Spleen (tissue), 11 donors: ENCODE results near the gene ST3GAL3. TPM values are rescaled to one million over a fixed set of nuclear protein-coding genes. Genes with fewer than 3 reads are reported as not detected.

Experiments
- DNase-seq: peaks from one replicate; pipeline ENCODE4 v3.0.0-alpha.2; 2020
- H3K27ac ChIP-seq, 8 donors: fragments of 200-600 bp; sonication (generic) in 7 of 8; 1 replicate in 4 of 8; 2 replicates in 4 of 8; pipeline versions ENCODE4 v1.5.0 to v1.8.0; 2016 to 2021; ENCODE audit warnings: inconsistent platforms in 4 of 8, mild to moderate bottlenecking in 4 of 8, moderate library complexity in 1 of 8
- H3K27me3 ChIP-seq, 7 donors: fragments of 200-600 bp; sonication (generic) in 6 of 7; replicated peaks in 1 of 7; 1 replicate in 4 of 7; 2 replicates in 3 of 7; pipeline versions ENCODE4 v1.5.0 to v1.8.0; 2016 to 2021; ENCODE audit warnings: inconsistent platforms in 3 of 7, mild to moderate bottlenecking in 1 of 7
- H3K36me3 ChIP-seq, 6 donors: fragments of 200-600 bp; sonication (generic) in 5 of 6; 1 replicate in 4 of 6; 2 replicates in 2 of 6; pipeline versions ENCODE4 v1.5.0 to v1.8.0; 2016 to 2021; ENCODE audit warnings: inconsistent platforms in 2 of 6
- H3K4me1 ChIP-seq, 6 donors: fragments of 200-600 bp; sonication (generic) in 5 of 6; 1 replicate in 3 of 6; 2 replicates in 3 of 6; pipeline versions ENCODE4 v1.5.0 to v1.8.0; 2016 to 2021; ENCODE audit warnings: inconsistent platforms in 3 of 6
- H3K4me3 ChIP-seq, 8 donors: fragments of 200-600 bp; sonication (generic) in 7 of 8; 1 replicate in 4 of 8; 2 replicates in 4 of 8; pipeline versions ENCODE4 v1.5.0 to v1.8.0; 2016 to 2021; ENCODE audit warnings: inconsistent platforms in 4 of 8, mild to moderate bottlenecking in 4 of 8, moderate library complexity in 2 of 8
- H3K9me3 ChIP-seq, 8 donors: fragments of 200-600 bp; sonication (generic) in 7 of 8; 1 replicate in 4 of 8; 2 replicates in 4 of 8; pipeline versions ENCODE4 v1.5.0 to v1.8.0; 2016 to 2021; ENCODE audit warnings: inconsistent platforms in 4 of 8
- CTCF ChIP-seq, 11 experiments: fragments of 200-600 bp in 7 of 11; fragments of 450-650 bp in 4 of 11; sonication (generic) in 4 of 11; IDR thresholded peaks in 8 of 11; conservative IDR thresholded peaks in 3 of 11; 1 replicate in 7 of 11; 2 replicates in 4 of 11; pipeline versions ENCODE4 v1.4.0 to v1.8.0; 2016 to 2021; ENCODE audit warnings: antibody characterized with exemption in 11 of 11, inconsistent platforms in 4 of 11, mild to moderate bottlenecking in 1 of 11
- POLR2A ChIP-seq, 3 donors: fragments of 450-650 bp; IDR thresholded peaks; one replicate each; pipeline ENCODE4 v1.5.1; 2017; ENCODE audit warnings: antibody characterized with exemption in 3 of 3, mild to moderate bottlenecking in 1 of 3
- POLR2AphosphoS5 ChIP-seq, 3 donors: sonication (generic); formaldehyde crosslinking; IDR thresholded peaks; one replicate each; pipeline ENCODE4 v1.5.1; 2017; ENCODE audit warnings: antibody characterized with exemption in 3 of 3
- WGBS, 5 donors: extraction: QIAGEN DNeasy Blood & Tissue Kit in 3 of 5; methylation state at CpG; one replicate each; pipeline versions ENCODE4 v1.1.5 to v1.1.7; 2013 to 2018; 5-methylcytosine and 5-hydroxymethylcytosine counted together
- intact Hi-C: fragments of 100-400 bp; cut with DNase I; formaldehyde crosslinking; loops from one replicate; pipeline ENCODE4 v1.15.0; 2023; ENCODE audit warnings: low total_unique reads
- polyA plus RNA-seq, 3 donors: library from polyadenylated mRNA; stranded (reverse); fragments of 200-250 nt; gene quantifications; one replicate each; pipeline ENCODE4 v1.2.1, GENCODE V29; 2013
- total RNA-seq, 7 donors: library from RNA; depleted of rRNA in 3 of 7; stranded (reverse); fragments of >200 nt in 3 of 7; fragmentation: NEBNext Ultra II Directional in 4 of 7; extraction: Animal tissue kit (Norgen Biotek cat#: 25700) in 4 of 7; gene quantifications; one replicate each; pipeline versions ENCODE4 v1.1.0 to v1.2.1, GENCODE V29; 2016 to 2021
- donor health status: healthy with polysubstance abuse.
- donor health status: DM: no; HTN: no; CAD: no; lungs with moderate emphysema.
- donor health status: DM: no; HTN: no; CAD: no.
- donor health status: Bipolar disorder and iron deficiency.
- donor health status: healthy.
- donor health status: DM: no; HTN: no; CAD: no.
- donor health status: DM: yes; HTN: yes; CAD: no.

Gene ST3GAL3
- total and polyA plus RNA-seq, 10 donors = 6.4 to 34.3 (median 21.0) TPM

GRCh38 chr1:43947061-43947873 is 239.9 kb downstream of the ST3GAL3 start:
- DNase-seq = peak; percentile 87
- 4 to 20% (median 10%) methylated on average over 20 to 27 of the region's 27 CpGs for WGBS, 5 donors

GRCh38 chr1:43947874-43948437 is 240.6 kb downstream of the ST3GAL3 start:
- Histone ChIP-seq H3K36me3 (peaks cover 0 to 27% (median 9%) of the 10 kb centered on the region in 6 donors), H3K27me3 (no peaks in the 10 kb centered on the region), H3K9me3 (no peaks in the 10 kb centered on the region), H3K4me3 (peak overlapping the region in 7 of 8 donors; percentile 62 to 83 (median 69)), H3K4me1 (peaks cover 20 to 51% (median 38%) of the 10 kb centered on the region in 6 donors), H3K27ac (peak overlapping the region in 2 of 8 donors; percentile 96 to 97)
- WGBS, 5 donors = 45 to 68% (median 63%) methylated on average over 3 of the region's 3 CpGs
- intact Hi-C loops = no loop called here
- no peak for TF ChIP-seq POLR2A (IDR thresholded peaks at IDR 0.05)
- no peak for TF ChIP-seq POLR2AphosphoS5 (IDR thresholded peaks at IDR 0.05)
- no peak for TF ChIP-seq CTCF (IDR thresholded peaks at IDR 0.05 in 8 of 11, conservative IDR thresholded peaks at IDR 0.05 in 3 of 11)
- DNase-seq = no peak

More at GRCh38 chr1:43947061-43947873, 239.9 kb downstream of the ST3GAL3 start:
- no peak for TF ChIP-seq POLR2A (IDR thresholded peaks at IDR 0.05)
- H3K9me3 ChIP-seq = no peaks in the 10 kb centered on the region
- intact Hi-C loops = no loop called here
- H3K36me3 ChIP-seq = peaks cover 0 to 25% (median 9%) of the 10 kb centered on the region in 6 donors
- H3K4me3 ChIP-seq = peak overlapping the region; percentile 62 to 83 (median 70)
- no peaks in the 10 kb centered on the region for H3K27me3 ChIP-seq
- peak overlapping the region; percentile 90 to 99 (median 96) for H3K27ac ChIP-seq
- H3K4me1 ChIP-seq = peaks cover 20 to 51% (median 38%) of the 10 kb centered on the region in 6 donors

GRCh38 chr1:43949678-43950077 is 242.3 kb downstream of the ST3GAL3 start:
- no peak for DNase-seq
- H3K4me1 ChIP-seq = peaks cover 20 to 45% (median 36%) of the 10 kb centered on the region in 6 donors
- no peaks in the 10 kb centered on the region for H3K27me3 ChIP-seq
- TF ChIP-seq POLR2A (IDR thresholded peaks at IDR 0.05) (no peak), POLR2AphosphoS5 (IDR thresholded peaks at IDR 0.05) (no peak), CTCF (IDR thresholded peaks at IDR 0.05 in 8 of 11, conservative IDR thresholded peaks at IDR 0.05 in 3 of 11) (no peak)
- H3K27ac ChIP-seq = no peak overlapping the region
- H3K36me3 ChIP-seq = peaks cover 0 to 32% (median 9%) of the 10 kb centered on the region in 6 donors
- 71 to 97% (median 90%) methylated on average over 4 to 13 of the region's 13 CpGs for WGBS, 5 donors
- intact Hi-C loops = no loop called here
- H3K9me3 ChIP-seq = no peaks in the 10 kb centered on the region
- H3K4me3 ChIP-seq = no peak overlapping the region

- H3K4me3 ChIP-seq = no peak overlapping the region
- no peaks in the 10 kb centered on the region for H3K27me3 ChIP-seq
- H3K36me3 ChIP-seq = peaks cover 0 to 39% (median 12%) of the 10 kb centered on the region in 6 donors
- DNase-seq = no peak
- H3K9me3 ChIP-seq = no peaks in the 10 kb centered on the region
- H3K4me1 ChIP-seq = peaks cover 14 to 28% (median 20%) of the 10 kb centered on the region in 6 donors
- WGBS, 5 donors = 89 to 93% (median 91%) methylated on average over 4 of the region's 4 CpGs
- H3K27ac ChIP-seq = no peak overlapping the region
- TF ChIP-seq POLR2A (IDR thresholded peaks at IDR 0.05) (no peak), POLR2AphosphoS5 (IDR thresholded peaks at IDR 0.05) (no peak), CTCF (IDR thresholded peaks at IDR 0.05 in 8 of 11, conservative IDR thresholded peaks at IDR 0.05 in 3 of 11) (no peak)
- intact Hi-C loops = no loop called here
Measured at GRCh38 chr1:43951021-43951985, 244.0 kb downstream of the ST3GAL3 start.
